ENCODE measurements around the gene PITPNC1. TPM values are rescaled to one million over a fixed set of nuclear protein-coding genes. Genes with fewer than 3 reads are reported as not detected.
"Not testable (repeated sequence)": the region's sequence is repeated elsewhere in the genome, so short reads cannot be mapped to it uniquely, and the experiment has no call there.

PITPNC1 gene
- total and polyA plus RNA-seq, 2 experiments from 2014 or later = 5.8 to 7.3 TPM

- 100% methylated on average over 1 of the region's 1 CpG for WGBS, 2 experiments (ENCODE audit: low coverage in 1 of 2, low lambda C conversion rate in 2 of 2, missing lambda C conversion rate in 2 of 2)
- Histone ChIP-seq H3K4me2 (ENCODE audit: unreplicated experiment) (no peak overlapping the region), H3K27ac (no peak overlapping the region), H3K9me2 (ENCODE audit: insufficient read depth) (no peaks in the 10 kb centered on the region), H3K79me2 (ENCODE audit: insufficient read depth) (peaks cover 36% of the 10 kb centered on the region), H3F3A (ENCODE audit: insufficient read depth) (peaks cover 15% of the 10 kb centered on the region), H3K27me3 (replicated peaks; ENCODE audit: insufficient read depth) (no peaks in the 10 kb centered on the region), H2AFZ (no peak overlapping the region), H3K4me3 (no peak overlapping the region), H3K9me3 (ENCODE audit: low read depth) (no peaks in the 10 kb centered on the region), H3K4me1 (ENCODE audit: insufficient read depth) (peaks cover 14% of the 10 kb centered on the region), H3K9ac (no peak overlapping the region), H3K36me3 (ENCODE audit: low read depth) (no peaks in the 10 kb centered on the region), H4K20me1 (ENCODE audit: insufficient read depth) (no peaks in the 10 kb centered on the region)
- DNase-seq = no peak
- in situ Hi-C loops (cut with MboI) = no loop called here
- TF ChIP-seq EZH2phosphoT487 (IDR thresholded peaks at IDR 0.05; ENCODE audit: insufficient read depth, low read depth) (no peak), EZH2 (IDR thresholded peaks at IDR 0.05; ENCODE audit: insufficient read depth, poor library complexity, severe bottlenecking) (no peak)
Observed at GRCh38 chr17:67470163-67470562, 93.1 kb downstream of the PITPNC1 start.

GRCh38 chr17:67471118-67471517, 94.0 kb downstream of the PITPNC1 start:
- Histone ChIP-seq H2AFZ (no peak overlapping the region), H3K79me2 (ENCODE audit: insufficient read depth) (peaks cover 39% of the 10 kb centered on the region), H3K4me2 (ENCODE audit: unreplicated experiment) (no peak overlapping the region), H3K4me3 (no peak overlapping the region), H4K20me1 (ENCODE audit: insufficient read depth) (no peaks in the 10 kb centered on the region), H3K27me3 (replicated peaks; ENCODE audit: insufficient read depth) (no peaks in the 10 kb centered on the region), H3K36me3 (ENCODE audit: low read depth) (no peaks in the 10 kb centered on the region), H3K9me3 (ENCODE audit: low read depth) (no peaks in the 10 kb centered on the region), H3K9me2 (ENCODE audit: insufficient read depth) (no peaks in the 10 kb centered on the region), H3K4me1 (ENCODE audit: insufficient read depth) (peaks cover 14% of the 10 kb centered on the region), H3K9ac (no peak overlapping the region), H3F3A (ENCODE audit: insufficient read depth) (peaks cover 15% of the 10 kb centered on the region), H3K27ac (no peak overlapping the region)
- no peak for DNase-seq
- 96 to 100% methylated on average over 1 of the region's 1 CpG for WGBS, 2 experiments (ENCODE audit: low coverage in 1 of 2, low lambda C conversion rate in 2 of 2, missing lambda C conversion rate in 2 of 2)
- TF ChIP-seq EZH2phosphoT487 (IDR thresholded peaks at IDR 0.05; ENCODE audit: insufficient read depth, low read depth) = no peak
- TF ChIP-seq EZH2 (IDR thresholded peaks at IDR 0.05; ENCODE audit: insufficient read depth, poor library complexity, severe bottlenecking) = no peak
- in situ Hi-C loops (cut with MboI) = no loop called here

DNA sequence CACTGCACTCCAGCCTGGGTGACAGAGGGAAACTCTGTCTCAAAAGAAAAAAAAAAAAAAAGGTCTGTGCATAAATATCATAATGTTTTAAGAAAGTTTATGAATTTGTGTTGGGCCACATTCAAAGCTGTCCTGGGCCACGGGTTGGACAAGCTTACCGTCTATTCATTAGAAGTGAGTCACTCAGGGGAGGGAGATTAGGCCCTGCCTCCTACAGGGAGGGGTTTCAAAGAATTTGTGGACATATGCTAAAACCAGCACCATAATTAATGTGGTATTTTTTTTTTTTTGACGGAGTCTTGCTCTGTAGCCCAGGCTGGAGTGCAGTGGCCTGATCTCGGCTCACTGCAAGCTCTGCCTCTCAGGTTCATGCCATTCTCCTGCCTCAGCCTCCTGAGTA, 95.5 kb downstream of the PITPNC1 start:
- H3K27me3 ChIP-seq (replicated peaks; ENCODE audit: insufficient read depth); in situ Hi-C loops (cut with MboI); H3K9ac ChIP-seq; H3K4me2 ChIP-seq (ENCODE audit: unreplicated experiment); H3K9me2 ChIP-seq (ENCODE audit: insufficient read depth); H3K9me3 ChIP-seq (ENCODE audit: low read depth); H3K36me3 ChIP-seq (ENCODE audit: low read depth); H3K27ac ChIP-seq; H3K4me3 ChIP-seq; H4K20me1 ChIP-seq (ENCODE audit: insufficient read depth); H2AFZ ChIP-seq: not testable (repeated sequence)
- Histone ChIP-seq H3F3A (ENCODE audit: insufficient read depth) (peaks cover 15% of the 10 kb centered on the region), H3K79me2 (ENCODE audit: insufficient read depth) (peaks cover 46% of the 10 kb centered on the region), H3K4me1 (ENCODE audit: insufficient read depth) (peaks cover 17% of the 10 kb centered on the region)
- peak; percentile 61 for DNase-seq
- 55 to 60% methylated on average over 4 of the region's 4 CpGs for WGBS, 2 experiments (ENCODE audit: low coverage in 1 of 2, low lambda C conversion rate in 2 of 2, missing lambda C conversion rate in 2 of 2)

DNA sequence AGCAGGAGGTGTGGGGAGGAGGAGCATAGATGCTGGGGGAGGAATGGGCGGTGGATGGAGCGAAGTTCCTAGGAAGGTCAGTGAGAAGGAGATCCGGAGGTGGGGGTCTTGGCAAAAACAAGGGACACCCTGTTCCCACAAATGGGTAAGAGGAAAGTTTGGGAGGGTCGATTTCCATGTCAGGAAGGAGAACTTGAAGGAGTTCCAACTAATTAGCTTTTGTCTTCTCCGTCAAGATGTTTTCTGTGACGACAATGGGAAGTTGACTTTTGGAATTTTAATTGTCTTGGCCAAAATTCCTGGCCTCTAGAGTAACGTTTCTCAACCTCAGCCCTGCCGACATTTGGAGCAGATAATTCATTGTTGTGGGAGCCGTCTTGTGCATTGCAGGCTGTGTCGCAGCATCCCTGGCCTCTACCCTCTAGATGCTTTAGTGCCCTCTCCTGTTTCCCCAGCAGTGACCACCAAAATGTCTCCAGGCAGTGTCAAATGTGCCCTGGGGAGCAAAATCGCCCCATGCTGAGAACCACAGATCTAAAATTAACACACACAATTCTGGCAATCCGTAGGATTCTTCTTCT, 97.1 kb downstream of the PITPNC1 start:
- peak; percentile 88 for DNase-seq
- in situ Hi-C loops (cut with MboI) = no loop called here
- H3K27ac ChIP-seq = peak overlapping the region; percentile 70

More for the DNA sequence above, 97.1 kb downstream of the PITPNC1 start:
- peak overlapping the region; percentile 53 for H3K4me2 ChIP-seq (ENCODE audit: unreplicated experiment)
- H3K27me3 ChIP-seq (replicated peaks; ENCODE audit: insufficient read depth) = no peaks in the 10 kb centered on the region
- H3K9ac ChIP-seq = peak overlapping the region; percentile 65
- no peaks in the 10 kb centered on the region for H4K20me1 ChIP-seq (ENCODE audit: insufficient read depth)
- H3K9me2 ChIP-seq (ENCODE audit: insufficient read depth) = no peaks in the 10 kb centered on the region
- no peak for TF ChIP-seq EZH2 (IDR thresholded peaks at IDR 0.05; ENCODE audit: insufficient read depth, poor library complexity, severe bottlenecking)
- TF ChIP-seq EZH2phosphoT487 (IDR thresholded peaks at IDR 0.05; ENCODE audit: insufficient read depth, low read depth) = 0 out of 2 replicates have a peak, but pooled peaks have one; percentile 36
- H3K4me1 ChIP-seq (ENCODE audit: insufficient read depth) = peaks cover 27% of the 10 kb centered on the region
- H3K79me2 ChIP-seq (ENCODE audit: insufficient read depth) = peaks cover 52% of the 10 kb centered on the region
- H3K9me3 ChIP-seq (ENCODE audit: low read depth) = no peaks in the 10 kb centered on the region
- H3K4me3 ChIP-seq = peak overlapping the region; percentile 9
- H3F3A ChIP-seq (ENCODE audit: insufficient read depth) = peaks cover 24% of the 10 kb centered on the region
- 13 to 17% methylated on average over 12 of the region's 12 CpGs for WGBS, 2 experiments (ENCODE audit: low coverage in 1 of 2, low lambda C conversion rate in 2 of 2, missing lambda C conversion rate in 2 of 2)
- H3K36me3 ChIP-seq (ENCODE audit: low read depth) = no peaks in the 10 kb centered on the region
- H2AFZ ChIP-seq = peak overlapping the region; percentile 35; the same call in 1 of the 2 replicates

Measured in GM23248 (cell line).